GM21786 (cell line): ENCODE measurements around the gene CEND1.

Experiments
- ATAC-seq: cut with Tn5 transposase; IDR thresholded peaks from one replicate; pipeline ENCODE4 v1.9.1; 2021; ENCODE audit not compliant: unreplicated experiment

CEND1 gene

DNA sequence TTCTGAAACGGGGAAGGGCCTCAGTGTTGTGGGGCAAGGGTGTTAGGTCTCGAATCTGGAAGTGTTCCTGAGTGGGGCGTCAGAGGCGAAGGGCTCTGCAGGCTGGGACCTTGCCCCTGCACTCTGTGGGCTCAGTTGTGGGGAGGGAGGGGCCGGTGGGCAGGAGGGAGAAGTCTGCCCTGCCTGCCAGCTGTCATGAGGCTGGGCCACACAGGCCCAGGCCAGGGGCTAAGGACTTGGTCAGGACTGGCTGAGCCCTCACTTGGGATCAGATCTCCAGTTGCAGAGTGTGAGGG, 38.0 kb upstream of the CEND1 start, which contains the start of gene CRACR2B:
Gene CRACR2B (plus strand): TSS at position 23 of the 296 bp plus-strand sequence. CDS start 689 bp downstream, outside the sequence.
- ATAC-seq: no peak

DNA sequence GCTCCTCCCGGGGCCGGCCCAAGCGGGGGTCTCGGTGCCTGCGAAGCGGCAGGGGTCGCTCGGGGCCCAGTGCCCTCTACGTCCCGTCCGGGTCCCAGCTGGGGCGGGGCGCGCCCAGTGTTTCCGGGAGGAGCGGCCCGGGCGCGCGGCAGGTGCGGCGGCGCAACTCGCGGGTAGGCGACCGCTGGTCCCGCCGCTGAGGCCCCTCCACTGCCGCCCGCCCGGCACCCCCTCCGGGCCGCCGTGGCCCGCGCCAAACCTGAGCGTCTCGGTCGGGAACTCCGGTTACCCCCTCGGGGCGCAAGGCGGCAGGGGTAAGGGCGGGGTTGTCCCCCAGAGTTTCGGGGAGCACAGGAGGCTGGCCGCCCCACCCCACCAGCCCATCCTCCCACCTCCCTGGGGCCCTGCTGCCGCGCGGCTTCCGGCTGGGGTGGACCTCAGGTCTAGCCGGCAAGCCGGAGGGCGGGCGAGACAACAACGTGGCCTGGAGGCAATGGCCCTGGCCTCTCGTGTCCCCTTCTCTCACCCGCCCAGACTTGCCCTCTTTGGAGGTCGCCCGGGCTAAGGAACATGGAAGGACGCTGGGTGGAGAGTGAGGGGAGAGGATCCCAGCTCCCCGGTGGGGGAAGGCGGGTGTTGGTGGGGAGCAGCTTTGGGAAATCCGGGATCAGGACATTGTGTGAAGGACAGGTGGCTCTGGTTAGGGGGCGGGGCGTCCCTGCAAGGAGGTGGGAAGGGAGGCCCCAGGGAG, 37.4 kb upstream of the CEND1 start:
- ATAC-seq: no peak

DNA sequence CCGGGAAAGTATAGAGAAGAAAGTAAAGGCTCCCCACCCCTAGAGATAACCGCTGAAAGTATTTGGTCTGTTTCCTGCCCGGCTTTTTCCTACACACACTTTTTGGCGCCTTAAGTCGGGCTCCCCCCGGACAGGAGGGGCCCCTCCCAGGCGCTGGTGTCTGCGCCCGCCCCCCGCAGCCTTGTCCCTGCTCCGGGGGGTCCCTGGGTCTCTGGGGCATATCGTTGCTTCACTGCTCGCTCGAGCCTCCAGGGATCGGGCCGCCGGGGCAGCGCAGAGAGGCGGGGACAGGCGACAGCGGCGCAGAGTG, 36.9 kb upstream of the CEND1 start:
- no peak for ATAC-seq

DNA sequence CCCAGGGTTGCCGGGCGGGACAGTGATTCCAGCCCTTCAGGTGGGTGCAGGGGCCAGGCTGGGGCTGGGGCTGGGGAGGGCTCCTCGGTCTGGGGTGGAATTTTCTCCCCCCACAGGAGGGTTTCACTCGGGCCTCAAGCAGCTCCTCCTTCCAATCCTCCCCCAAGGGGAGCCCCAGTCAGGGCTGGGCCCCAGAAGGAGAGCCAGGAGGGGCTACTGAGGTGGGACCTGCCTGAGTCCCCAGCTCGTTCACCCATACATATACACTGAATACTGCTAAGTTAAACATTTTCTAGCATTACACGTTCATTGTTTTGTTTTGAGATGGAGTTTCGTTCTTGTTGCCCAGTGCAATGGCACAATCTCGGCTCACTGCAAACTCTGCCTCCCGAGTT, 36.3 kb upstream of the CEND1 start:
- no peak for ATAC-seq

DNA sequence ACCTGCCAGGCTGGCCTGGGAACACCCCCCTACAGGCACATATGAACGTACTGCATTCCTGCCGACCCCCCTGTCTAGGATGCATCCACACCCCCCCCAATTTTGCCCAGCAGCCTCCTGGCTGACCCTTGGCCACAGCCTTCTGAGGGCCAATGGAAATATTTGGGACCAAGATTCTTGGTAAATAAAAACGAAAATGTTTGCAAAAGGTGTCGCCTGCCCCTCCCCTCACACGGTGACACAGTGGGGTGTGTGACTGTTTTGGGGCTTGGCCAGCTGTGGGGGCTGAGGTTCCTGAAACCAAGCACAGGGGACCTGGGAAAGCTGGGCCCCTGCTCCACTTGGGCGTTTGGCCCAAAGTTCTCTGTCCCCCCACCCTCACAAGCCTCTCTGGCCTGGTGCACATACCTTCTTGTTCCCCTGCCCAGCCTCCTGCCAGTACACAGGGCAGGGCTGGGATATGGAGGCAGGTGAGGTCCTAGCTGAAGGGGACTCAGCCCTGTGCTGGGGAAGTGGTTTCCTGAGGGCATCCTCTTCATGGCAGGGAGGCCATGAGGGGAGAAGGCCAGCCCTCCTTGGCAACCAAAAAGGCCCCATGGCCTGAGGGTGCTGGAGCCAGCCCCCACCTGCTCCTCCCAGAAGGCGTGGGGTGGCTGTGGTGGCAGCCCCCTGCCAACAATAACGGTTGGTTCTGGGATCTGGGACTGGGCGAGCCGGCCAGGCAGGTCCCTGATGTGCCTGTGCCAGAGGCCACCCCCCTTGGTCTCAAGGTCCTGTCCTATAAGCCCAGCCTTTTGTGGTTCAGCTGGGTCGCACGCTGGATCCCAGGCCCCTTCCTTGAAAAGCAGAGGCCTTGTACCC, 35.7 kb upstream of the CEND1 start:
- no peak for ATAC-seq

DNA sequence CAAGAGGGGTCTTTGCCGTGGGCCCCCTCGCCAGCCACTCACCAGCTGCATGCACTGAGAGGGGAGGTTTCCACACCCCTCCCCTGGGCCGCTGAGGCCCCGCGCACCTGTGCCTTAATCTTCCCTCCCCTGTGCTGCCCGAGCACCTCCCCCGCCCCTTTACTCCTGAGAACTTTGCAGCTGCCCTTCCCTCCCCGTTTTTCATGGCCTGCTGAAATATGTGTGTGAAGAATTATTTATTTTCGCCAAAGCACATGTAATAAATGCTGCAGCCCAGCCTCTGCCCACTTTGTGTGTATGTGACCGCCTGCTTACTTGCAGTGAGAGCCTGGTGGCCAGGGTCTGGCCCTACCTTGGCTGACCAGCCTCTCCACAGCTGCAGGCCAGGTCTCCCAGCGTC, 35.1 kb upstream of the CEND1 start:
- ATAC-seq: no peak

DNA sequence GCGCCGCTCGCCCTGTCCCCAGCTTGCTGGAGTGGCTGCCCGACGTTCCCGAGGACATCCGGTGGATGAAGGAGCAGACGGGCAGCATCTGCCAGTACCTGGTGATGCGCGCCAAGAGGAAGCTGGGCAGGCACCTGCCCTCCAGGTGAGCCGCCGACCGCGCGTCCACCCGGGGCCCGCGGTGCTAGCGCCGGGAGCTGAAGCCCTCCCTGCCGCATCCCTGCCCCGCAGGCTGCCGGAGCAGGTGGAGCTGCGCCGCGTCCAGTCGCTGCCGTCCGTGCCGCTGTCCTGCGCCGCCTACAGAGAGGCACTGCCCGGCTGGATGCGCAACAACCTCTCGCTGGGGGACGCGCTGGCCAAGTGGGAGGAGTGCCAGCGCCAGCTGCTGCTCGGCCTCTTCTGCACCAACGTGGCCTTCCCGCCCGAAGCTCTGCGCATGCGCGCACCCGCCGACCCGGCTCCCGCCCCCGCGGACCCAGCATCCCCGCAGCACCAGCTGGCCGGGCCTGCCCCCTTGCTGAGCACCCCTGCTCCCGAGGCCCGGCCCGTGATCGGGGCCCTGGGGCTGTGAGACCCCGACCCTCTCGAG, 34.5 kb upstream of the CEND1 start:
- no peak for ATAC-seq

DNA sequence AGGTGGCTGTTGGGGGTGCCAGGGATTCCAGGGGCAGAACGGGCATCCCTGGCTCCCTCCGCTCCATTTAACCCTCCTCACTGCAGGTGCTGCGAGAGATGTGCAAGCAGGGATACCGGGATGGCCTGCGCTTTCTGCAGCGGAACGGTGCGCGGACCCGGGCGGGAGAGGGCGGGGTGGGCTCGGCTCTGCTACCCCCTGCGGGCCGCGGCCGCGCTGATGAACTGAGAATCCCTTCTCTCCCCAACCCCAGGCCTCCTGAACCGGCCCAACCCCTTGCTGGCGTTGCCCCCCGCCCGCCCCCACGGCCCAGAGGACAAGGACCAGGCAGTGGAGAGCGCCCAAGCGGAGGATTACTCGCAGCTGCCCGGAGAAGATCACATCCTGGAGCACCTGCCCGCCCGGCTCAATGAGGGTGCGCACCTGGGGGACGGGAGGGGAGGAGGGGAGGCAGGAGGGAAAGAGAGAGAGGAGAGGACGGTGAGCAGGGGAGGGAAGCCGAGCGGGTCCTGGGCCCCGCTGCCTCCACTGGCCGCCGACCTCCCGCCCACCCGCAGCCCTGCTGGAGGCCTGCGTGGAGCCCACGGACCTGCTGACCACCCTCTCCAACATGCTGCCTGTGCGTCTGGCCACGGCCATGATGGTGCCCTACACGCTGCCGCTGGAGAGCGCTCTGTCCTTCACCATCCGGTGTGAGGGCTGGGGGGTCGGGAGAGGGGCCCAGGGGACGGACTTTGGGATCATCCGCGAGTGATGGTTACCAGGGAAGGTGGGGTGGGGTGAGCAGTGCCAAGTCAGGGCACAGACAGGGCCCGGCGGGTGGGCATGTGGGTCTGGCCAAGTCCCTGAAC, 33.8 kb upstream of the CEND1 start:
- no peak for ATAC-seq

- ATAC-seq: no peak
These were observed 31.9 kb upstream of the CEND1 start for GRCh38 chr11:821512-822371.

- ATAC-seq: no peak
These were observed 31.0 kb upstream of the CEND1 start for GRCh38 chr11:820655-821511.

DNA sequence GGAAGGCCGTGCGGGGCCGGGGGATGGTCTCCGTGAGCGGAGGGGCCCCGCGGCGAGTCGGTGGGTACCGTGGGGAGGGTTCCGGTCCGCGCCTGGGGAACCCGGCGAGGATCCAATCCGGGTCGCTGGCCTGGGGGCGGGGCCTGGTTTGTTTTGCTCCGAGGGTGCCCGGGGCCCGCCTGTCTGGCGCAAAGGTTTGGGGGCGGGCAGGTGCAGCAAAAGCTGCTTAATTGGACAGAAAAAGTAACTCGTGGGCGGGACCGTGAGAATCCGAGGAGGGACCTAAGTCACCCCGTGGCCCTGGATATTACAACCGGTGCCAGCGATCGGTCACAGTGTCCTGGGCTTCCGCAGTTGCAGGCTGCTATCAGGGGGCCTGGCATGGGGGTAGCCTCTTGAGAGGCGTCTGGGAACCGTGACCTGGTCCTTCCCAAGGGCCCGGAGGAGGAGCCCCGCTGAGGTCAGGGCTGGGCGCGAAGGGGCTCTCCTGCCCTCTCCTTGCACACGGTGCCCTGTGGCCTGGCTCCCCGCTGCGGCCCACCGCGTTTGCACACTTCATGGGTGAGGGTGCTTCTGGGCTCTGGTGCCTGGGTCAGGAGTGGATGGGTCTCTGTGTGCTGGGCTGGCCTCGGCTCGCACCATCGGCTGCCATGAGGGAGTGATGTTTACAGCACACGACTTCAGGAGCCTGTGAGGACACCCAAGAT, 30.2 kb upstream of the CEND1 start:
- ATAC-seq: peak; percentile 69

- ATAC-seq: peak; percentile 56
These were observed 29.4 kb upstream of the CEND1 start for GRCh38 chr11:819129-819931.

DNA sequence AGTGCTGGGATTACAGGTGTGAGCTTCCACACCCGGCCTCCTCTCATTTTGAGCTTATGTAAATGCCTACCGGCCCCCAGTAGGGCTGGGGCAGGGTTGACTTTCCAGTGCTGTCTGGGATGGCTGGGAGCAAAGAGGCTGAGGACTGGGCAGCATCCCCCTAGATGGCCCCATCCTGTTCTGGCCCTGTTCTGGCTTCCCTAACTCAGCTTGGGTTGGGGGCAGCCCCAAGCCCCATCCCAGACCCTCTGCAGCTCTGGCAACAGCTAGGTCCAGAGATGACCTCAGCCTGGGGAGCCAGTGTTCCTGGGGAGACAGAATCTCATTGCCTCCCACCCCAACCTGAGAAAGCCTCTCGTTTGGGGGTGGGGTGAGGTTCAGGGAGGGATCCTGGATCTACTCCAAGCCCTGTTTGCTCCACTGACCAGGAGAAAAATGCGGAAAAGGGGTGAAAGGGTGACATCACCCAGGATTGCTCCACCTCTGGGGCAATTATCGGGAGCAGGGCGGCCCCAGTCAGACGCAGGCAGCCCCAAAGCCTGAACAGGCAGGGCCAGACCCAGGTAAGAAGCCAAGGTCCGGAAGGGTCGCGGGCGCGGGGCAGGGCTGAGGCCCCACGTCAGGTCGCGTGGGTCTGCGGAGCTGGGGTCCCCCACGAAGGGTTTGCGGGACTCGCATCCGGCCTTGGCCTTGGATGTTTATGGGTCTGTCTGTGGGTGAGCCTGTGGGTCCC, 28.7 kb upstream of the CEND1 start, which contains the start of gene PNPLA2:
Gene PNPLA2 (plus strand): TSS at position 519 of the 733 bp plus-strand sequence. CDS start 805 bp downstream, outside the sequence.
- no peak for ATAC-seq

DNA sequence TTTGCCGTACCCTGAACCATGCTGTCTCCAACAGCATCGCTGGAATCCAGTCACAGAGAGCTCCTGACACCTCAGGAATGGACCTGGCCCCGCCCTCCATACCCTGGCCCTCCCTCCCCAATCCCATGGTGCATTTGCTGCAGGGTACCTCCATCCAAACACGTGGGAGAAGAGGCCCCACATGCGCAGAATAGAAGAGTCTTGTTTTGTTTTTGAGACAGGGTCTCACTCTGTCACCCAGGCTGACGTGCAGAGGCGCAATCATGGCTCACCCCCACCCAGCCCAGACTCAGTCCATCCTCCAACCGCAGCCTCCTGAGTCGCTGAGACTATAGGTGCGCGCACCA, 26.5 kb upstream of the CEND1 start:
- no peak for ATAC-seq

GRCh38 chr11:815675-816432, 26.0 kb upstream of the CEND1 start:
- no peak for ATAC-seq

DNA sequence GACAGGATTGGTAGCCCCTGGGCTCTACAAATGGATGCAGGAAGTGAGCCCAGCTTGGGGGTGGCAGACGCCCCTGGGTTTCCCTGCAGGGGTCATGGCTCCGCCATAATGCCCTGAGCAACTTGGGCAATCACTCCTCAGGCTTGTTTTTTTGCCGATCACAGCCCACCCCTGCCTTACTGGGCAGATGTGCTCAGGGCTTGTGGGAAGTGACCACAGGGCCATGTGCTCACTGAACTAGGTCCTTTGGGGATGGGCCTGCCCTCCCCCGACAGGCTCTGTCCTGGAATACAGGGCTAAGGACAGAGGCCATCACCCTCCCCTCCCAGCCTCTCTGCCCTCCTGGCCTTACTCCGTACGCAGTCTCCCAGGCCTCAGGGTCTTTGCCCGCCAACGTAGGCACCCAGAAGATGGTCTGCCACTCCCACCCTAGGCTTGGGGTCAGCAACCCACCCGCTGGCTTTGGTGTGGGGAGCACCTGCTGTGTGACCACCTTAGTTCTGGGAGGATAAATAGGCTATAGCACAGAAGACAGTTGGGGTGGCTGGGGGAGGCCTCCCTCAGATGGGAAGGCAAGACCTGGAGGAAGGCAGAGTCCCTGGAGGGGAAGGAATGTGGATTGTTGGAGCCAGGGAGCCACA, 23.7 kb upstream of the CEND1 start:
- no peak for ATAC-seq
